HepG2 (cell line): ENCODE results near the gene IGF2BP1. TPM values are rescaled to one million over a fixed set of nuclear protein-coding genes. Genes with fewer than 3 reads are reported as not detected.

ENCODE experiments used
- AGO2 ChIP-seq: fragments of 200-400 bp; formaldehyde crosslinking; optimal IDR thresholded peaks from 2 replicates; pipeline ENCODE3; 2017; ENCODE audit warnings: mild to moderate bottlenecking, low read depth, low read length, moderate library complexity
- AHR ChIP-seq: IDR thresholded peaks from 2 replicates; pipeline ENCODE4 v1.6.1; 2018; ENCODE audit warnings: missing genetic modification reagents, missing compliant biosample characterization
- ARHGAP35 ChIP-seq: sonication (generic); formaldehyde crosslinking; IDR thresholded peaks from 2 replicates; pipeline ENCODE4 v1.9.0; 2022; ENCODE audit warnings: mild to moderate bottlenecking, inconsistent platforms, moderate library complexity, missing genetic modification reagents, borderline replicate concordance
- DPF2 ChIP-seq: sonication (generic); formaldehyde crosslinking; IDR thresholded peaks from 2 replicates; pipeline ENCODE4 v1.4.0; 2020; ENCODE audit warnings: mild to moderate bottlenecking, low read depth, missing genetic modification reagents, borderline replicate concordance
- DZIP1 ChIP-seq: sonication (generic); formaldehyde crosslinking; IDR thresholded peaks from 2 replicates; pipeline ENCODE4 v1.5.0; 2020; ENCODE audit warnings: mild to moderate bottlenecking, missing genetic modification reagents
- FOXK2 ChIP-seq: fragments of 450-650 bp; IDR thresholded peaks from 2 replicates; pipeline ENCODE4 v1.6.1; 2016
- HNRNPK ChIP-seq: fragments of 200-400 bp; formaldehyde crosslinking; IDR thresholded peaks from 2 replicates; pipeline ENCODE4 v1.6.1; 2018; ENCODE audit warnings: low read length, low read depth, moderate library complexity, mild to moderate bottlenecking; ENCODE audit not compliant: poor library complexity, severe bottlenecking
- JARID2 ChIP-seq: sonication (generic); formaldehyde crosslinking; IDR thresholded peaks from 2 replicates; pipeline ENCODE4 v1.8.1; 2023; ENCODE audit warnings: missing genetic modification reagents, inconsistent platforms; ENCODE audit not compliant: insufficient replicate concordance
- JUN ChIP-seq: sonication (generic); formaldehyde crosslinking; IDR thresholded peaks from 2 replicates; pipeline ENCODE4 v1.4.0; 2020; ENCODE audit warnings: mild to moderate bottlenecking, missing genetic modification reagents
- KAT7 ChIP-seq: IDR thresholded peaks from 2 replicates; pipeline ENCODE4 v1.6.1; 2018; ENCODE audit warnings: borderline replicate concordance, missing compliant biosample characterization
- KAT8 ChIP-seq: IDR thresholded peaks from 2 replicates; pipeline ENCODE4 v1.6.1; 2016; ENCODE audit warnings: missing genetic modification reagents, missing compliant biosample characterization
- KDM4B ChIP-seq: sonication (generic); formaldehyde crosslinking; IDR thresholded peaks from 2 replicates; pipeline ENCODE4 v1.4.0; 2020; ENCODE audit warnings: missing genetic modification reagents
- KLF16 ChIP-seq, 2 experiments: sonication (generic) in 1 of 2; formaldehyde crosslinking in 1 of 2; IDR thresholded peaks; 2 replicates each; pipeline versions ENCODE4 v1.6.1 to v1.8.0; 2016 to 2023; ENCODE audit warnings: missing genetic modification reagents in 2 of 2, missing compliant biosample characterization in 1 of 2
- MIER2 ChIP-seq: IDR thresholded peaks from 2 replicates; pipeline ENCODE4 v1.6.1; 2016; ENCODE audit warnings: missing biosample characterization, missing genetic modification reagents
- NFYB ChIP-seq: sonication (generic); formaldehyde crosslinking; IDR thresholded peaks from 2 replicates; pipeline ENCODE4 v1.4.0; 2020; ENCODE audit warnings: missing genetic modification reagents
- SUZ12 ChIP-seq: fragments of 150-350 bp; IDR thresholded peaks from 2 replicates; pipeline ENCODE4 v1.6.1; 2014; ENCODE audit warnings: low read depth, low read length
- TBL1XR1 ChIP-seq: fragments of 150-350 bp; IDR thresholded peaks from 2 replicates; pipeline ENCODE4 v1.6.1; 2014; ENCODE audit warnings: borderline replicate concordance, low read length; ENCODE audit not compliant: partially characterized antibody
- ZBTB4 ChIP-seq: sonication (generic); formaldehyde crosslinking; IDR thresholded peaks from 2 replicates; pipeline ENCODE4 v1.4.0; 2020; ENCODE audit warnings: missing genetic modification reagents, mild to moderate bottlenecking, borderline replicate concordance
- ZFY ChIP-seq: sonication (generic); formaldehyde crosslinking; IDR thresholded peaks from 2 replicates; pipeline ENCODE4 v1.4.0; 2020; ENCODE audit warnings: missing genetic modification reagents
- ZMAT3 ChIP-seq: sonication (generic); formaldehyde crosslinking; conservative IDR thresholded peaks from 2 replicates; pipeline ENCODE4 v1.7.0; 2021; ENCODE audit warnings: missing genetic modification reagents
- ZNF143 ChIP-seq: sonication (generic); formaldehyde crosslinking; IDR thresholded peaks from 2 replicates; pipeline ENCODE4 v1.4.0; 2020; ENCODE audit warnings: missing genetic modification reagents
- ZNF549 ChIP-seq: sonication (generic); formaldehyde crosslinking; IDR thresholded peaks from 2 replicates; pipeline ENCODE4 v1.5.0; 2020; ENCODE audit warnings: missing genetic modification reagents
- ZNF75D ChIP-seq: sonication (generic); formaldehyde crosslinking; IDR thresholded peaks from 2 replicates; pipeline ENCODE4 v1.8.1; 2023; ENCODE audit warnings: missing genetic modification reagents, mild to moderate bottlenecking, borderline replicate concordance
- ZNF784 ChIP-seq: sonication (generic); formaldehyde crosslinking; IDR thresholded peaks from 2 replicates; pipeline ENCODE4 v1.5.1; 2020; ENCODE audit warnings: missing genetic modification reagents, mild to moderate bottlenecking, borderline replicate concordance
- ZNF841 ChIP-seq: sonication (generic); formaldehyde crosslinking; IDR thresholded peaks from 2 replicates; pipeline ENCODE4 v1.8.1; 2023; ENCODE audit warnings: missing genetic modification reagents, borderline replicate concordance
- polyA plus RNA-seq, 8 experiments: library from polyadenylated mRNA; depleted of rRNA in 3 of 8; stranded (reverse) in 7 of 8; unstranded in 1 of 8; fragments of >200 nt; fragmentation: Illumina TruSeq in 4 of 8; extraction: Trizol in 4 of 8; gene quantifications; 2 replicates each; pipeline versions ENCODE4 v1.2.1 to v1.2.3, GENCODE V29; 2011 to 2016; ENCODE audit warnings: low read depth in 4 of 8, missing spikeins in 1 of 8, mixed read lengths in 1 of 8; ENCODE audit not compliant: insufficient read depth in 1 of 8
- total RNA-seq, 5 experiments: library from RNA; depleted of rRNA; stranded (reverse); fragments of >200 nt; fragmentation: Illumina TruSeq; extraction: Trizol; gene quantifications; 2 replicates each; pipeline ENCODE4 v1.2.3, GENCODE V29; 2016; ENCODE audit warnings: low read depth in 1 of 5

The IGF2BP1 gene
- total and polyA plus RNA-seq, 2 of the 13 experiments (the other 11 are each of a cell fraction or from before 2014, with no cell fraction given): 29.7 to 75.1 TPM

GRCh38 chr17:48998587-48999440 lies 1.6 kb downstream of the IGF2BP1 start (continued):
- TF ChIP-seq KLF16 (CRISPR knock-in tag; IDR thresholded peaks at IDR 0.05) (0 out of 4 replicates have a peak, but pooled peaks of 1 of the 2 experiments have one; percentile 16), ZNF549 (CRISPR knock-in tag) (no peak), KAT7 (no peak), ZFY (CRISPR knock-in tag) (no peak), JUN (CRISPR knock-in tag) (no peak), ARHGAP35 (CRISPR knock-in tag) (no peak), AHR (no peak), TBL1XR1 (no peak), ZNF75D (CRISPR knock-in tag) (no peak), HNRNPK (peak; percentile 86), ZNF143 (CRISPR knock-in tag) (no peak), ZNF841 (CRISPR knock-in tag) (no peak), FOXK2 (no peak), KAT8 (CRISPR knock-in tag) (0 out of 2 replicates have a peak, but pooled peaks have one; percentile 32), NFYB (no peak), ZMAT3 (CRISPR knock-in tag) (no peak), SUZ12 (no peak), DPF2 (CRISPR knock-in tag) (no peak), DZIP1 (no peak), KDM4B (CRISPR knock-in tag) (no peak), AGO2 (peak; percentile 4), ZNF784 (CRISPR knock-in tag) (no peak), MIER2 (CRISPR knock-in tag) (no peak), ZBTB4 (CRISPR knock-in tag) (no peak), JARID2 (no peak)
